Caco-2 (cell line): ENCODE results near the gene GRIA1. TPM values are rescaled to one million over a fixed set of nuclear protein-coding genes. Genes with fewer than 3 reads are reported as not detected.

Experiments used
- BruUV-seq: library from RNA; stranded (reverse); fragments of 400-500 nt; replicated peaks from 2 replicates; lab custom pipeline; 2021; lab: Mats Ljungman, UMichigan
- CTCF ChIA-PET: fragments of 300-600 bp; sonication (Branson Sonifier 250); formaldehyde crosslinking; loops from one replicate; lab custom pipeline; 2022; ENCODE audit warnings: antibody characterized with exemption; lab: Charles Lee
- POLR2A ChIA-PET: fragments of 300-600 bp; sonication (Branson Sonifier 250); formaldehyde crosslinking; loops from one replicate; lab custom pipeline; 2022; ENCODE audit warnings: antibody characterized with exemption; lab: Charles Lee
- DNase-seq, 2 experiments: peaks; one replicate each; pipeline versions ENCODE4 v3.0.0 to v3.0.0-alpha.2; 2020 to 2022
- H3K27me3 ChIP-seq: replicated peaks from 2 replicates; pipeline ENCODE4 v1.6.0; 2011; ENCODE audit warnings: low read length; ENCODE audit not compliant: control insufficient read depth, insufficient read depth
- H3K36me3 ChIP-seq: 2 replicates; pipeline ENCODE4 v1.5.1; 2011; ENCODE audit warnings: low read length; ENCODE audit not compliant: control insufficient read depth, insufficient read depth
- H3K4me1 ChIP-seq: fragments of 250-450 bp; sonication (Bioruptor Pico); 2 replicates; pipeline ENCODE4 v1.5.1; 2020; ENCODE audit warnings: mild to moderate bottlenecking
- H3K4me3 ChIP-seq: 2 replicates; pipeline ENCODE4 v1.5.1; 2011; ENCODE audit warnings: low read depth, mild to moderate bottlenecking, control low read depth, low read length
- H3K9me3 ChIP-seq: fragments of 250-450 bp; sonication (Bioruptor Pico); 2 replicates; pipeline ENCODE4 v1.5.1; 2020; ENCODE audit warnings: mild to moderate bottlenecking, moderate library complexity
- H3K27ac Mint-ChIP-seq: one replicate; pipeline ENCODE4 v1.8.0; 2022; ENCODE audit warnings: mixed read lengths; ENCODE audit not compliant: unreplicated experiment
- H3K27me3 Mint-ChIP-seq: one replicate; pipeline ENCODE4 v1.8.0; 2022; ENCODE audit warnings: mixed read lengths; ENCODE audit not compliant: insufficient read depth, unreplicated experiment
- H3K36me3 Mint-ChIP-seq: one replicate; pipeline ENCODE4 v1.8.0; 2022; ENCODE audit warnings: mild to moderate bottlenecking, mixed read lengths; ENCODE audit not compliant: insufficient read depth, unreplicated experiment
- H3K4me1 Mint-ChIP-seq: one replicate; pipeline ENCODE4 v1.8.0; 2022; ENCODE audit warnings: low read depth, mixed read lengths; ENCODE audit not compliant: unreplicated experiment
- H3K4me3 Mint-ChIP-seq: one replicate; pipeline ENCODE4 v1.8.0; 2022; ENCODE audit warnings: mild to moderate bottlenecking, moderate library complexity, mixed read lengths; ENCODE audit not compliant: unreplicated experiment
- H3K9me3 Mint-ChIP-seq: one replicate; pipeline ENCODE4 v1.8.0; 2022; ENCODE audit warnings: mixed read lengths; ENCODE audit not compliant: unreplicated experiment
- CTCF ChIP-seq, 2 experiments: fragments of 200-600 bp in 1 of 2; IDR thresholded peaks; 1 replicate in 1 of 2; 2 replicates in 1 of 2; pipeline versions ENCODE4 v1.5.1 to v1.8.0; 2011 to 2022; ENCODE audit warnings: antibody characterized with exemption in 1 of 2, control low read depth in 1 of 2, inconsistent platforms in 1 of 2, low read depth in 1 of 2, low read length in 1 of 2, mild to moderate bottlenecking in 1 of 2, moderate library complexity in 1 of 2; ENCODE audit not compliant: insufficient read depth in 1 of 2, severe bottlenecking in 1 of 2, unreplicated experiment in 1 of 2
- intact Hi-C: fragments of 100-400 bp; cut with micrococcal nuclease; formaldehyde crosslinking; loops from one replicate; pipeline ENCODE4 v1.10.0; 2022; ENCODE audit not compliant: unreplicated experiment
- total RNA-seq: library from RNA; stranded (reverse); gene quantifications from 2 replicates; pipeline ENCODE4 v1.2.3, GENCODE V29; 2022

Gene GRIA1
- total RNA-seq, 1 experiment from 2014 or later, result not detected

GRCh38 chr5:153530357-153531143 is 40.1 kb downstream of the GRIA1 start:
- Mint-ChIP-seq H3K27ac (no peak overlapping the region), H3K36me3 (no peaks in the 10 kb centered on the region), H3K27me3 (peaks cover 7% of the 10 kb centered on the region), H3K4me3 (no peak overlapping the region), H3K9me3 (no peaks in the 10 kb centered on the region), H3K4me1 (no peaks in the 10 kb centered on the region)
- intact Hi-C loops, result no loop called here
- TF ChIP-seq CTCF (IDR thresholded peaks at IDR 0.05; ENCODE audit: insufficient read depth in 1 of 2, low read depth in 1 of 2, low read length in 1 of 2, severe bottlenecking in 1 of 2, unreplicated experiment in 1 of 2), result no peak
- Histone ChIP-seq H3K27me3 (no peaks in the 10 kb centered on the region; the same call in 1 of the 2 replicates), H3K9me3 (no peaks in the 10 kb centered on the region), H3K36me3 (no peaks in the 10 kb centered on the region), H3K4me1 (no peaks in the 10 kb centered on the region), H3K4me3 (no peak overlapping the region)
- BruUV-seq, result no TSS peak
- DNase-seq, result no peak
- ChIA-PET POLR2A (no interaction called here), CTCF (no interaction called here)

GRCh38 chr5:153533546-153533945 is 43.1 kb downstream of the GRIA1 start:
- no peaks in the 10 kb centered on the region for H3K9me3 Mint-ChIP-seq
- no peaks in the 10 kb centered on the region for H3K4me1 Mint-ChIP-seq

GRCh38 chr5:153534102-153534501 is 43.6 kb downstream of the GRIA1 start:
- Mint-ChIP-seq H3K27ac (no peak overlapping the region), H3K9me3 (no peaks in the 10 kb centered on the region), H3K36me3 (no peaks in the 10 kb centered on the region), H3K4me3 (no peak overlapping the region), H3K27me3 (peaks cover 4% of the 10 kb centered on the region), H3K4me1 (no peaks in the 10 kb centered on the region)
- no peaks in the 10 kb centered on the region for H3K4me1 ChIP-seq
- TF ChIP-seq CTCF (IDR thresholded peaks at IDR 0.05; ENCODE audit: insufficient read depth in 1 of 2, low read depth in 1 of 2, low read length in 1 of 2, severe bottlenecking in 1 of 2, unreplicated experiment in 1 of 2), result no peak
- ChIA-PET CTCF (no interaction called here), POLR2A (no interaction called here)
- DNase-seq, result no peak
- H3K4me3 ChIP-seq, result no peak overlapping the region
- no peaks in the 10 kb centered on the region for H3K36me3 ChIP-seq
- H3K9me3 ChIP-seq, result no peaks in the 10 kb centered on the region
- intact Hi-C loops, result no loop called here
- no peaks in the 10 kb centered on the region; the same call in 1 of the 2 replicates for H3K27me3 ChIP-seq
- no TSS peak for BruUV-seq

More at GRCh38 chr5:153533546-153533945, 43.1 kb downstream of the GRIA1 start:
- intact Hi-C loops, result no loop called here
- Histone ChIP-seq H3K36me3 (no peaks in the 10 kb centered on the region), H3K9me3 (no peaks in the 10 kb centered on the region), H3K4me3 (no peak overlapping the region), H3K27me3 (no peaks in the 10 kb centered on the region; the same call in 1 of the 2 replicates), H3K4me1 (no peaks in the 10 kb centered on the region)
- no TSS peak for BruUV-seq
- Mint-ChIP-seq H3K4me3 (no peak overlapping the region), H3K27me3 (peaks cover 7% of the 10 kb centered on the region), H3K27ac (no peak overlapping the region), H3K36me3 (no peaks in the 10 kb centered on the region)
- ChIA-PET POLR2A (no interaction called here), CTCF (no interaction called here)
- no peak for TF ChIP-seq CTCF (IDR thresholded peaks at IDR 0.05; ENCODE audit: insufficient read depth in 1 of 2, low read depth in 1 of 2, low read length in 1 of 2, severe bottlenecking in 1 of 2, unreplicated experiment in 1 of 2)
- no peak for DNase-seq
